ENCODE measurements around the gene PTPRU. TPM values are rescaled to one million over a fixed set of nuclear protein-coding genes. Genes with fewer than 3 reads are reported as not detected.
"Not testable (repeated sequence)": the region's sequence is repeated elsewhere in the genome, so short reads cannot be mapped to it uniquely, and the experiment has no call there.

PTPRU gene
- total and polyA plus RNA-seq, 4 donors, result 36.2 to 62.1 (median 47.8) TPM

GRCh38 chr1:29291756-29292155 is 55.4 kb downstream of the PTPRU start:
- WGBS (ENCODE audit: insufficient coverage), result 98% methylated on average over 10 of the region's 10 CpGs
- H3K9me3 ChIP-seq (ENCODE audit: control insufficient read depth, insufficient read depth, low read length), result no peaks in the 10 kb centered on the region
- no peaks in the 10 kb centered on the region for H3K4me1 ChIP-seq (ENCODE audit: control insufficient read depth, insufficient read depth, low read length)
- DNase-seq (ENCODE audit: low read depth in 4 of 6, low spot score in 6 of 6), result no peak
- no peak overlapping the region for H3K27ac ChIP-seq (ENCODE audit: low read depth, low read length)
- no peak overlapping the region for H3K4me3 ChIP-seq (ENCODE audit: low read depth, low read length)
- no peaks in the 10 kb centered on the region for H3K27me3 ChIP-seq (ENCODE audit: control insufficient read depth, insufficient read depth, low read length)
- peaks cover 20% of the 10 kb centered on the region for H3K36me3 ChIP-seq (ENCODE audit: control insufficient read depth, insufficient read depth, low read length)

DNA sequence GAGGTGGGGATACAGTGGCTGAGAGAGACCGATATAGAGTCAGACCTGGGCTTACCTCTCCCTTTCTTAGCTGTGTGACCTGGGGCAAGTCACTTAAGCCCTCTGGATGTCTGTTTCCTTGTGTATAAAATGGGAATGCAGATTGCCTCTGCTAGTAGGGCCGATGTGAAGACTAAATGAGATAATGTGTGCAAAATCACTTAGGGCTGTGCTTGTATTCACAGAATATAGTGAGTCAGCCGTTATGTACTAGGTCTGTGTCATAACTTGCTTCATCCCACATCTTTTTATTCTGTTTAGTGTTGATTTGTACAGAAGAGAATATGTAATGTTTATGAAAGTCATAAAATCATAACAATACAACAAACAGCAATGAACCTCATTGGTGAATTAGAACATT is 56.0 kb downstream of the PTPRU start:
- H3K36me3 ChIP-seq (ENCODE audit: control insufficient read depth, insufficient read depth, low read length), result peaks cover 20% of the 10 kb centered on the region
- H3K27ac ChIP-seq (ENCODE audit: low read depth, low read length), result no peak overlapping the region
- no peaks in the 10 kb centered on the region for H3K9me3 ChIP-seq (ENCODE audit: control insufficient read depth, insufficient read depth, low read length)
- H3K4me1 ChIP-seq (ENCODE audit: control insufficient read depth, insufficient read depth, low read length), result no peaks in the 10 kb centered on the region
- 83% methylated on average over 2 of the region's 3 CpGs for WGBS (ENCODE audit: insufficient coverage)
- no peak for DNase-seq (ENCODE audit: low read depth in 4 of 6, low spot score in 6 of 6)
- no peak overlapping the region for H3K4me3 ChIP-seq (ENCODE audit: low read depth, low read length)
- no peaks in the 10 kb centered on the region for H3K27me3 ChIP-seq (ENCODE audit: control insufficient read depth, insufficient read depth, low read length)

GRCh38 chr1:29297450-29297849 is 61.1 kb downstream of the PTPRU start:
- Histone ChIP-seq H3K9me3 (ENCODE audit: control insufficient read depth, insufficient read depth, low read length) (no peaks in the 10 kb centered on the region), H3K27ac (ENCODE audit: low read depth, low read length) (no peak overlapping the region), H3K4me3 (ENCODE audit: low read depth, low read length) (no peak overlapping the region), H3K27me3 (ENCODE audit: control insufficient read depth, insufficient read depth, low read length) (no peaks in the 10 kb centered on the region), H3K4me1 (ENCODE audit: control insufficient read depth, insufficient read depth, low read length) (peaks cover 4% of the 10 kb centered on the region), H3K36me3 (ENCODE audit: control insufficient read depth, insufficient read depth, low read length) (peaks cover 2% of the 10 kb centered on the region)
- WGBS (ENCODE audit: insufficient coverage), result 78% methylated on average over 5 of the region's 5 CpGs
- DNase-seq (ENCODE audit: low read depth in 4 of 6, low spot score in 6 of 6), result no peak

DNA sequence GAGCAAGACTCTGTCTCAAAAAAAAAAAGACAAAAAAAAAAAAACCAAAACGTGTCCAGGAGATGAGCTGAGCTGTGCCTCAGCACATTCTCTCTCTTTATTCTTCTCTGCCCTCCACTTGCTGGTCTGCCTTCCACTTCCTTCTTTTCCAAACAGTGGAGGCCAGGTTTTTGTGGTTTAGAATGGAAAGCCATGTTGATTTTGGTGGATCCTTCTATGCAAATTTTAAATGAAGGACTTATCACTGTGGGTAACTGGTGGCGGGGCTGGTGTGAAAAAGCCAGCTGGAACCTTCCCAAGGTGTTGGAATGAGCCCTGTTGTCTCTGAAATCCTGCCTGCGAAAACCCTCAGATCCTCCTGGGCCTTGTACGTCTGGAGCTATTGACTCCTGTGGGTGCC is 61.9 kb downstream of the PTPRU start:
- Histone ChIP-seq H3K4me1 (ENCODE audit: control insufficient read depth, insufficient read depth, low read length) (peaks cover 4% of the 10 kb centered on the region), H3K9me3 (ENCODE audit: control insufficient read depth, insufficient read depth, low read length) (no peaks in the 10 kb centered on the region), H3K36me3 (ENCODE audit: control insufficient read depth, insufficient read depth, low read length) (peaks cover 6% of the 10 kb centered on the region), H3K4me3 (ENCODE audit: low read depth, low read length) (no peak overlapping the region), H3K27me3 (ENCODE audit: control insufficient read depth, insufficient read depth, low read length) (no peaks in the 10 kb centered on the region), H3K27ac (ENCODE audit: low read depth, low read length) (no peak overlapping the region)
- DNase-seq (ENCODE audit: low read depth in 4 of 6, low spot score in 6 of 6), result peak in 2 of 6 donors; percentile 12 to 26
- 43% methylated on average over 4 of the region's 4 CpGs for WGBS (ENCODE audit: insufficient coverage)

- Histone ChIP-seq H3K27me3 (ENCODE audit: control insufficient read depth, insufficient read depth, low read length) (no peaks in the 10 kb centered on the region), H3K27ac (ENCODE audit: low read depth, low read length) (no peak overlapping the region), H3K36me3 (ENCODE audit: control insufficient read depth, insufficient read depth, low read length) (peaks cover 18% of the 10 kb centered on the region), H3K4me1 (ENCODE audit: control insufficient read depth, insufficient read depth, low read length) (peaks cover 4% of the 10 kb centered on the region), H3K9me3 (ENCODE audit: control insufficient read depth, insufficient read depth, low read length) (no peaks in the 10 kb centered on the region), H3K4me3 (ENCODE audit: low read depth, low read length) (no peak overlapping the region)
- WGBS (ENCODE audit: insufficient coverage), result 46% methylated on average over 4 of the region's 4 CpGs
- peak in 1 of 6 donors; percentile 59 for DNase-seq (ENCODE audit: low read depth in 4 of 6, low spot score in 6 of 6)
Observed at GRCh38 chr1:29299446-29299845, 63.1 kb downstream of the PTPRU start.

- peaks cover 35% of the 10 kb centered on the region for H3K36me3 ChIP-seq (ENCODE audit: control insufficient read depth, insufficient read depth, low read length)
- WGBS (ENCODE audit: insufficient coverage), result 90% methylated on average over 4 of the region's 6 CpGs
- DNase-seq (ENCODE audit: low read depth in 4 of 6, low spot score in 6 of 6); H3K4me3 ChIP-seq (ENCODE audit: low read depth, low read length); H3K4me1 ChIP-seq (ENCODE audit: control insufficient read depth, insufficient read depth, low read length); H3K9me3 ChIP-seq (ENCODE audit: control insufficient read depth, insufficient read depth, low read length); H3K27me3 ChIP-seq (ENCODE audit: control insufficient read depth, insufficient read depth, low read length); H3K27ac ChIP-seq (ENCODE audit: low read depth, low read length): not testable (repeated sequence)
Observed at GRCh38 chr1:29301732-29302131, 65.4 kb downstream of the PTPRU start.

DNA sequence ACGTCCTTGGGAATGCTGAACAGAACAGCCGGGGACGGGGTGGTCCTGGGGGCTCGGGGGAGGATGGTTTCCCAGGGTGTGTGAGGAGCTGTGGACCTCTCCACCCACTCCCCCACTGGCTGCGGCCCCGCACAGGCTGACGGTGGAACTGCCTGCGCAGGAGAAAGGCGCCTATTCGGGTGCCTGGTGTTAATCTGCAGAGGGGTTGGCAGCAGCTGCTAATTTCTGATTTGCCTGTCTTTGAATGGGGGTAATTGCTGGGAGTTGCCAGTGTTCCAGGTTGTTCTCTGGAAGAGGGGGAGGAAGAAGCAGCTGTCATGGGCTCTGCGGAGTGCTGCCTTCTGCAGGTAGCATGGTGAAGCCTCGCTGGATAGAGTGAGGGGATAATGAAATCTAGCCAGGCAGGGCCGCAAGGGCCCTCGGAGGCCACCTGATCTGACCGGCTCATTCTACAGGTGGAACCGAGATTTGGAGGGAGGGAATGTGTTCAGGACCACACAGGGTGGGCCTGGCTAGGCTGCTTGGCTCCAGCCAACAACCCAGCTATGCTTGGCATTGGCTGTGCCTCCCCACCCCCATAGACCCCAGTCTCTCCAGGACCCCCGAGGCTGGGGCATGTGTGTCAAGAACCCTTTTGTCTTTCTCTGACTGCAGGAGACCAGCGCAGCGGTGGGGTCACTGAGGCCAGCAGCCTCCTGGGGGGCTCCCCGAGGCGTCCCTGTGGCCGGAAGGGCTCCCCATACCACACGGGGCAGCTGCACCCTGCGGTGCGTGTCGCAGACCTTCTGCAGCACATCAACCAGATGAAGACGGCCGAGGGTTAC is 67.1 kb downstream of the PTPRU start:
- Histone ChIP-seq H3K27me3 (ENCODE audit: control insufficient read depth, insufficient read depth, low read length) (no peaks in the 10 kb centered on the region), H3K4me1 (ENCODE audit: control insufficient read depth, insufficient read depth, low read length) (peaks cover 4% of the 10 kb centered on the region), H3K4me3 (ENCODE audit: low read depth, low read length) (no peak overlapping the region), H3K9me3 (ENCODE audit: control insufficient read depth, insufficient read depth, low read length) (no peaks in the 10 kb centered on the region), H3K36me3 (ENCODE audit: control insufficient read depth, insufficient read depth, low read length) (peaks cover 39% of the 10 kb centered on the region), H3K27ac (ENCODE audit: low read depth, low read length) (no peak overlapping the region)
- WGBS (ENCODE audit: insufficient coverage), result 79% methylated on average over 22 of the region's 28 CpGs
- DNase-seq (ENCODE audit: low read depth in 4 of 6, low spot score in 6 of 6), result no peak

- peaks cover 4% of the 10 kb centered on the region for H3K4me1 ChIP-seq (ENCODE audit: control insufficient read depth, insufficient read depth, low read length)
- H3K4me3 ChIP-seq (ENCODE audit: low read depth, low read length), result no peak overlapping the region
- no peak overlapping the region for H3K27ac ChIP-seq (ENCODE audit: low read depth, low read length)
- no peaks in the 10 kb centered on the region for H3K27me3 ChIP-seq (ENCODE audit: control insufficient read depth, insufficient read depth, low read length)
- DNase-seq (ENCODE audit: low read depth in 4 of 6, low spot score in 6 of 6), result no peak
- 79% methylated on average over 8 of the region's 8 CpGs for whole genome bisulfite sequencing (ENCODE audit: insufficient coverage)
- H3K36me3 ChIP-seq (ENCODE audit: control insufficient read depth, insufficient read depth, low read length), result peaks cover 39% of the 10 kb centered on the region
- H3K9me3 ChIP-seq (ENCODE audit: control insufficient read depth, insufficient read depth, low read length), result no peaks in the 10 kb centered on the region
Observed at GRCh38 chr1:29304025-29304684, 67.8 kb downstream of the PTPRU start.

DNA sequence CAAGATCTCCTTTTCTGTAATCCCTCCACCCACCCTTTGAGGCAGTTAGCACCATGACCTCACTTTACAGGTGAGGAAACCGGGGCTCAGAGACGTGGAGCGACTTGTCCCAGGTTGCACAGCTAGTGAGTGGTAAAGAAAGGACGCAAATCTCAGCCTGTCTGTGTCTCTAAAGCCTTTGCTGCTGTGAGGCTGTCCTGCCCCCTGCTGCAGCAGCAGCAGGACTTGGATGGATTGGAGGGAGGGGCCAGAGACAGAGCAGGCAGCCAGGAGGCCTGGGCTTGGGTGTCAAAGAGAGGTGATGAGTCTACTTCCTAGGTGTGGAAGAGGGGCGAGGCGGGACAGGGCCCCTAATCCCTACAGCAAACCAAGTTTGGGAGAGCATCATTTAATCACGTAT is 69.6 kb downstream of the PTPRU start:
- DNase-seq (ENCODE audit: low read depth in 4 of 6, low spot score in 6 of 6), result no peak
- H3K36me3 ChIP-seq (ENCODE audit: control insufficient read depth, insufficient read depth, low read length), result peaks cover 46% of the 10 kb centered on the region
- no peaks in the 10 kb centered on the region for H3K4me1 ChIP-seq (ENCODE audit: control insufficient read depth, insufficient read depth, low read length)
- H3K27me3 ChIP-seq (ENCODE audit: control insufficient read depth, insufficient read depth, low read length), result no peaks in the 10 kb centered on the region
- H3K27ac ChIP-seq (ENCODE audit: low read depth, low read length), result no peak overlapping the region
- no peak overlapping the region for H3K4me3 ChIP-seq (ENCODE audit: low read depth, low read length)
- 77% methylated on average over 4 of the region's 7 CpGs for WGBS (ENCODE audit: insufficient coverage)
- no peaks in the 10 kb centered on the region for H3K9me3 ChIP-seq (ENCODE audit: control insufficient read depth, insufficient read depth, low read length)

All from spinal cord (tissue), 10 donors.